Measurements from ENCODE around the gene ADM.

The ADM gene

GRCh38 chr11:10315083-10315482, 10.2 kb downstream of the ADM start:
- no peak overlapping the region for H3K4me3 ChIP-seq (ENCODE audit: low read depth, low read length)
- TF ChIP-seq, protein P1, sequence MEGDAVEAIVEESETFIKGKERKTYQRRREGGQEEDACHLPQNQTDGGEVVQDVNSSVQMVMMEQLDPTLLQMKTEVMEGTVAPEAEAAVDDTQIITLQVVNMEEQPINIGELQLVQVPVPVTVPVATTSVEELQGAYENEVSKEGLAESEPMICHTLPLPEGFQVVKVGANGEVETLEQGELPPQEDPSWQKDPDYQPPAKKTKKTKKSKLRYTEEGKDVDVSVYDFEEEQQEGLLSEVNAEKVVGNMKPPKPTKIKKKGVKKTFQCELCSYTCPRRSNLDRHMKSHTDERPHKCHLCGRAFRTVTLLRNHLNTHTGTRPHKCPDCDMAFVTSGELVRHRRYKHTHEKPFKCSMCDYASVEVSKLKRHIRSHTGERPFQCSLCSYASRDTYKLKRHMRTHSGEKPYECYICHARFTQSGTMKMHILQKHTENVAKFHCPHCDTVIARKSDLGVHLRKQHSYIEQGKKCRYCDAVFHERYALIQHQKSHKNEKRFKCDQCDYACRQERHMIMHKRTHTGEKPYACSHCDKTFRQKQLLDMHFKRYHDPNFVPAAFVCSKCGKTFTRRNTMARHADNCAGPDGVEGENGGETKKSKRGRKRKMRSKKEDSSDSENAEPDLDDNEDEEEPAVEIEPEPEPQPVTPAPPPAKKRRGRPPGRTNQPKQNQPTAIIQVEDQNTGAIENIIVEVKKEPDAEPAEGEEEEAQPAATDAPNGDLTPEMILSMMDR (IDR thresholded peaks at IDR 0.05; ENCODE audit: low read depth, low read length), result no peak

- TF ChIP-seq, protein P1 (IDR thresholded peaks at IDR 0.05; ENCODE audit: low read depth, low read length), result no peak
- no peak overlapping the region for H3K4me3 ChIP-seq (ENCODE audit: low read depth, low read length)
Observed at GRCh38 chr11:10317151-10317755, 12.4 kb downstream of the ADM start.

GRCh38 chr11:10317776-10318526, 13.1 kb downstream of the ADM start:
- TF ChIP-seq, protein P1 (IDR thresholded peaks at IDR 0.05; ENCODE audit: low read depth, low read length), result no peak
- no peak overlapping the region for H3K4me3 ChIP-seq (ENCODE audit: low read depth, low read length)

DNA sequence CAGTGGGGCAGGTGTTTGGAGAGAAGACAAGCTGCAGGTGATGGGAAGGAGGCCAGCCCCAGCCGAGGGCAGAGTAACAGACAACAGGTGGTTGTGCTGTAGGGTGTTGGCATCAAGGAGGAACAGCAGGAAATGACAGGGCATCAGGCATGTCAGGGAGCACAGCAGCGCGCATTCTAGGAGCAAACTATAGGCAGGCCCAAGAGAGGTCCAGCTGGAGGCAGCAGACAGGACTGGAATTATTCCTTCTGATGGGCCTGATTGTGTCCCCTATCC, 13.6 kb downstream of the ADM start:
- no peak overlapping the region for H3K4me3 ChIP-seq (ENCODE audit: low read depth, low read length)
- TF ChIP-seq, protein P1 (IDR thresholded peaks at IDR 0.05; ENCODE audit: low read depth, low read length), result no peak

- H3K4me3 ChIP-seq (ENCODE audit: low read depth, low read length), result no peak overlapping the region
- TF ChIP-seq, protein P1 (IDR thresholded peaks at IDR 0.05; ENCODE audit: low read depth, low read length), result no peak
Observed at GRCh38 chr11:10319702-10320558, 15.1 kb downstream of the ADM start.

GRCh38 chr11:10320736-10321465, 16.0 kb downstream of the ADM start:
- TF ChIP-seq, protein P1 (IDR thresholded peaks at IDR 0.05; ENCODE audit: low read depth, low read length), result no peak
- H3K4me3 ChIP-seq (ENCODE audit: low read depth, low read length), result no peak overlapping the region

Measured in WI38 (cell line).